ENCODE results near the gene PAQR8.

- TF ChIP-seq, protein P1, sequence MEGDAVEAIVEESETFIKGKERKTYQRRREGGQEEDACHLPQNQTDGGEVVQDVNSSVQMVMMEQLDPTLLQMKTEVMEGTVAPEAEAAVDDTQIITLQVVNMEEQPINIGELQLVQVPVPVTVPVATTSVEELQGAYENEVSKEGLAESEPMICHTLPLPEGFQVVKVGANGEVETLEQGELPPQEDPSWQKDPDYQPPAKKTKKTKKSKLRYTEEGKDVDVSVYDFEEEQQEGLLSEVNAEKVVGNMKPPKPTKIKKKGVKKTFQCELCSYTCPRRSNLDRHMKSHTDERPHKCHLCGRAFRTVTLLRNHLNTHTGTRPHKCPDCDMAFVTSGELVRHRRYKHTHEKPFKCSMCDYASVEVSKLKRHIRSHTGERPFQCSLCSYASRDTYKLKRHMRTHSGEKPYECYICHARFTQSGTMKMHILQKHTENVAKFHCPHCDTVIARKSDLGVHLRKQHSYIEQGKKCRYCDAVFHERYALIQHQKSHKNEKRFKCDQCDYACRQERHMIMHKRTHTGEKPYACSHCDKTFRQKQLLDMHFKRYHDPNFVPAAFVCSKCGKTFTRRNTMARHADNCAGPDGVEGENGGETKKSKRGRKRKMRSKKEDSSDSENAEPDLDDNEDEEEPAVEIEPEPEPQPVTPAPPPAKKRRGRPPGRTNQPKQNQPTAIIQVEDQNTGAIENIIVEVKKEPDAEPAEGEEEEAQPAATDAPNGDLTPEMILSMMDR (IDR thresholded peaks at IDR 0.05) = no peak
- TF ChIP-seq POLR2A (IDR thresholded peaks at IDR 0.05) (no peak), EP300 (IDR thresholded peaks at IDR 0.05) (no peak)
Observed at GRCh38 chr6:52347818-52348217, 14.1 kb upstream of the PAQR8 start.
